Activated naive CD4-positive, alpha-beta T cell treated with anti-CD3 and anti-CD28 coated beads, Interleukin-2, amount 50 U/mL, for 16 hours (primary cell): ENCODE data around the gene STX18.
A peak's percentile ranks its signal among the peaks of the same experiment; 100 is the strongest.

ENCODE experiments used
- DNase-seq: peaks from one replicate; pipeline ENCODE4 v3.0.0-alpha.2; 2020

STX18 gene

GRCh38 chr4:4395849-4396627 is 145.8 kb downstream of the STX18 start:
- no peak for DNase-seq

- no peak for DNase-seq
These were observed 146.5 kb downstream of the STX18 start for GRCh38 chr4:4395371-4395770.

GRCh38 chr4:4394644-4395043 is 147.2 kb downstream of the STX18 start:
- no peak for DNase-seq

- DNase-seq = no peak
These were observed 149.2 kb downstream of the STX18 start for GRCh38 chr4:4392501-4393183.

GRCh38 chr4:4391866-4392265 is 150.0 kb downstream of the STX18 start:
- DNase-seq = no peak

- DNase-seq = no peak
These were observed 151.2 kb downstream of the STX18 start for GRCh38 chr4:4390515-4391240.

- DNase-seq = no peak
These were observed 151.8 kb downstream of the STX18 start for GRCh38 chr4:4390046-4390445.

- no peak for DNase-seq
These were observed 152.8 kb downstream of the STX18 start for GRCh38 chr4:4388836-4389575.

- no peak for DNase-seq
These were observed 153.5 kb downstream of the STX18 start for GRCh38 chr4:4388311-4388790.

GRCh38 chr4:4387531-4388310 is 154.1 kb downstream of the STX18 start:
- no peak for DNase-seq

GRCh38 chr4:4386736-4387392 is 155.0 kb downstream of the STX18 start, which contains the start of gene NSG1:
TSS of gene NSG1 (plus strand) at chr4:4387102. CDS start at chr4:4387630, 528 bp downstream.
- DNase-seq = peak; percentile 31

GRCh38 chr4:4386296-4386735 is 155.5 kb downstream of the STX18 start:
- no peak for DNase-seq

- DNase-seq = no peak
These were observed 156.0 kb downstream of the STX18 start for GRCh38 chr4:4385729-4386295.

- DNase-seq = no peak
These were observed 157.0 kb downstream of the STX18 start for GRCh38 chr4:4384837-4385236.

GRCh38 chr4:4383085-4383484 is 158.8 kb downstream of the STX18 start:
- no peak for DNase-seq

- DNase-seq = no peak
These were observed 162.2 kb downstream of the STX18 start for GRCh38 chr4:4379540-4380087.

- no peak for DNase-seq
These were observed 164.0 kb downstream of the STX18 start for GRCh38 chr4:4377732-4378460.

GRCh38 chr4:4377191-4377590 is 164.7 kb downstream of the STX18 start:
- no peak for DNase-seq

GRCh38 chr4:4376074-4376473 is 165.8 kb downstream of the STX18 start:
- no peak for DNase-seq
